Measurements from ENCODE around the gene MYMX.
"Not testable (repeated sequence)": the region's sequence is repeated elsewhere in the genome, so short reads cannot be mapped to it uniquely, and the experiment has no call there.

The MYMX gene

DNA sequence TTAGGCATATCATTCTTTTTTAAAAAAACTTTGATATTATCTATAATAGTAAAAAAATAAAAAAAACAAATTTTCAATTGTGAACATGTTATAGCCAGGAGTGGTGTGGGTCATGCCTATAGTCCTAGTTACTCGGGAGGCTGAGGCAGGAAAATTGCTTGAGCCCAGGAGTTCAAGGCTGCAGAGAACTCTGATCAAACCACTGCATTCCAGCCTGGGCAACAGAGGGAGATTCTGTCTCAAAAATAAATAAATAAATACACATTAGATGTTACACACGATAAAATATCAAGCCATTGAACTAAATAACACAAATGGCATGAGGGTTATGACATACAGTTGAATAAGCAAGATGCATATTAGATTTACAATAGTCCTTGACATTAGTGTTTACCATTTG lies 27.9 kb upstream of the MYMX start:
- no peak for DNase-seq

DNA sequence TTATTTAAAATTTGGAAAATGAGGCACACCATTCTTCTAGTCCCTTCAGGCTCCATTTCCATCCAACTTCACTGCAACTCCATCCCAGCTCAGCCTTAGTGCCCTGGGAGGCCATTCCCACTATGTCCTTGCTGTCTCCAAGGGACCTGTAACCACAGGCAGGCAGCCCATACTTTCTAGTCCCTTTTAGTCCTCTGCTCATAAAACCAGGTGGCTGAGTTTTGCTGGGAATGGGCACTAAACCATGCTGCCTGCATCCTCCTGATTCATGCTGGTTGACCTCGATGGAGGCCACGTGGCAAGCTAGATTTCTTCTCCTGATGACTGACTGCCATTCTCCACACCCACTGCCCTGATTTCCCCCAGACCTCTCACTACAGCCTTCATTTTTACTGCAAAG lies 27.5 kb upstream of the MYMX start:
- no peak for DNase-seq

DNA sequence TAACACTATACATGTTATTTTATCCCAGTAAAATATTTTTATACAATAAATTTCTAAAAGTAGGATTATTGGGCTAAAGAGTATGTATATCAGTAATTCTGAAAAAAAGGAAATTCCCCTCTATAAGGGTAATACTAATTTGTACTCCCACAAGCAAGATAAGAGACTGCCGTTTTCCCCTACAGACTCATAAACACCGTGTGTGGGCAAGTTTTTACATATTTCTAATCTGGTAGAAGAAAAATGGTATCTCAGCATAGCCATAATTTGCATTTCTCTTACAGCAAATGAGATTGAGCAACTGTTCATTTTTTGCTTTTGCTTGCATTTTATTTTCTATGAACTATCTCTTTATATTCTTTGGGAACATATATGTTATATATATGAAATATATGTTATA lies 26.0 kb upstream of the MYMX start:
- no peak for DNase-seq

DNA sequence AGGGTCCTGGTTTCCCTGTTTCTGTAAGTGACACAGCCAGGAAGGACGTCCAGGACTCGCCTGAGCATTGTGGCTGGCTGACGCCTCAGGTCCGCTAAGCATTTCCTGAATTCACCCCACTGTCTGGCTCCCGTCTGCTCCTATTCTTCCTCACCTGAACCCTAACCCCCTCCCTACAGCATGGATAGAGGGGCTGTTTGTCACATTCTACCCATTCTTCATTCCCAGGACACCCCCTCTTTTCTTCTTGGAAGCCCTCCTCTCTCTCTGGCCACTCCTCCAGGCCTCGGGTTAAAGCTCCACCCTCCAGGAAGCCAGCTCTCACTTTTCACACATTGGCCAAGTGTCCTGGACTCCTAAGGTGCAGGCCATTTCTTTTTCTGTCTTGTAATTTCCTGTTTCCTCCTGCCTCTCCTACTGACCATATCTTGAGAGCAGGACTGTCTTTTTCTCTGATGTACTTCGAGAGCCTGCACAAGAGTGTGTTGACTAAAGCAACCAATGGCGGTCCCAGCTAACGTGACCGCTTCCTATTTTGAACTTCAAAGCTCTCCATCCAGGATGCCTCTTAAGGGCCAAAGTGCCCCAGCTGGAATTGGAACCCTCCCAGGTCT lies 24.2 kb upstream of the MYMX start:
- no peak for DNase-seq

DNA sequence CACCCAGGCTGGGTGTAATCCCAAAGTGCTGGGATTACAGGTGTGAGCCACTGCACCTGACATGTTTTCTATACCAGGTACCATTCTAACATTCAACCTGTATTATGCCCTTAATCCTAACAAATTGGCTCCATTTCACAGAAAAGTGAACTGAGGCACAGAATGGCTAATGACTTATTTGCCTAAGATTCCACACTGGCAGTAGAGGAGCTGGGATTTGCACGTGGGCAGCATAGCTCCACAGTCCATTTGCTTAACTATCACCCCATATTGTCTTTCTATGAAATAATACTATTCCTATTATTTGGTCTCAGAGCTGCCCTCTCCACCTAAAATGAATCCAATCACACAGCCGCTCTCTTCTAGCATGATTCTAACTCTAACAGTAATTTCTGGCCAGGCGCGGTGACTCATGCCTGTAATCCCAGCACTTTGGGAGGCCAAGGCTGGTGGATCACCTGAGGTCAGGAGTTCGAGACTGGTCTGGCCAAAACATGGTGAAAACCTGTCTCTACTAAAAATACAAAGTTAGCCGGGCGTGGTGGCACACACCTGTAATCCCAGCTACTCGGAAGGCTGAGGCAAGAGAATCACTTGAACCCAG lies 23.3 kb upstream of the MYMX start:
- no peak for DNase-seq

- no peak for DNase-seq
Measured at GRCh38 chr6:44194326-44194725, 22.4 kb upstream of the MYMX start.

- DNase-seq = not testable (repeated sequence)
Measured at GRCh38 chr6:44196351-44196750, 20.4 kb upstream of the MYMX start.

- DNase-seq = no peak
Measured at GRCh38 chr6:44198684-44199083, 18.0 kb upstream of the MYMX start.

GRCh38 chr6:44199883-44200282 lies 16.8 kb upstream of the MYMX start:
- DNase-seq = no peak

DNA sequence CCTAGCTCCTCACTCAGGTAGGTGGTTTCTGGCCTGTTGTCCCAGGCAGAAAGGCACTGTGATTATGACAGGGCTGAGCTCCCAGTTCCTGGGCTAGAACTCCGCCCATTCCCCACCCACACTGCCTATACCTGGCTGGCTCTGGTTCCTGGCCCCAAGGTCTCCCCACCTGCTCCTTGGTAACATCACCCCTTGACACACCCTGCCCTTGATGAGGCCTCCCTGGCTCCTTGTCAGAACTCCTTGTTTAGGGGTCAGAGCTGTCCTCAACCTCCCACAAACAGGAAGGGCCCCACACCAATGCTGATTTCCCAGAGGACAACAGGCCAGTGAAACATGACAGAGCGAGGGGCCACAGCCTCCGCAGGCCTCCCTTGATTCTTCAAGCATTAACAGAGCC lies 15.5 kb upstream of the MYMX start:
- DNase-seq = no peak

DNA sequence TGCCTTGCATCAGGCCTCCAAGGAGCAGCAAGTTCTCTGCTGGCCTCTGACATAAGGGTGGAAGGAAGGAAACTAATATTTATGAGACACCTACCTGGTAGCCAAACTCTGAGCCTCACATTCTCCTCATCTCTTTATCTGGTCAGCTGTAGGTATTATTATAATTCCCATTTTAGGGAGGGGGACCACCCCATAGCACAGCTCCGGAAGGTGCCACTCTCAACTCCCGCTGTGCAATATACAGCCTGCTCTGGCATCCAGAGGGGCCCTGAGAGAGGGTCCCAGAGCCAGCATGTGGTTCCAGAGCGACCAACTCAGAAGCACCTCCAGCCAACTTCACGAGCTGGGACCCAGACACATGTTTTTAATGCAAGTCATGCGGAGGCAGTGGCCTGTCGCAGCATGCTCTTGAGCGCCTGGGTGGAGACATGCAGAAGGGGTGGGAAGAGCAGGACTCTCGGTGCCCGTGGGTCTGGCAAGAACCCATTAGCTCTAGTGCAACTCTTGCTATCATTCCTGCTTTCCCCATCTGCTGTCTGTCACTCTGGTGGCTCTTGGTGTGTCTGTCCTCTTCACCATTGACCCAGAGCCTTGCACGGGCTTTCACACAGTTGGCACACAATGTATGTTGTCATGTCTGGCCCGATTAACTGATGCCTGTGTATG lies 15.0 kb upstream of the MYMX start:
- no peak for DNase-seq

DNA sequence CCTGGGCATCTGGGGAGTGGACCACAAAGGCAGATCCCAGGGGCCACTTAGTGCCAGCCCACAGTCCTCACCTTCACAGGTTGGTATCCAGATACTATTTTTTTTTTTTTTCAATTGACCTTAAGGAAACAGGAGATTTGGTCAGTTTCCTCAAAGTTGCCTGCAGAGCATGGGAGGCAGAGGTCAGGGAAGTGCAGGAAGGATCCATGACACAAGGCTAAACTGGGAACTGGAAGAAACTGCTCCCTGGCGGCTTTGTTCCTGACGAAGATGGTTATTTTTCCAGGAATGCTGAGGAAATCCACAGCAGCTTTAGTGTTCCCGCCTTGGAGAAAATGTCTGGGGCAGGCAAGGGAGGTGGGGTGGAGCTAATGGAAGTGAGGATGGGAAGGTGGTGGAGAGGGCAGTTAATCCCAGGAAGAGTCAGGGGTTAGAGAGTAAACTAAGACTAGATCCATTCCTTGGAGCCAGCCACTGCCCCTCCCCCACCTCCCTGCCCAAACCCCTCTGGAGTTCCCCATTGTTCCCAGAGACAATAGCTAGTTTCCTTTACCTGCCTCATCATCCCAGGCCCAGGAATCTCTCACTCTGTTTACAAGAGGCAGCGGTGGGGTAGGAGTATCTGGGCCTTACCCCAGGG lies 14.3 kb upstream of the MYMX start:
- no peak for DNase-seq

DNA sequence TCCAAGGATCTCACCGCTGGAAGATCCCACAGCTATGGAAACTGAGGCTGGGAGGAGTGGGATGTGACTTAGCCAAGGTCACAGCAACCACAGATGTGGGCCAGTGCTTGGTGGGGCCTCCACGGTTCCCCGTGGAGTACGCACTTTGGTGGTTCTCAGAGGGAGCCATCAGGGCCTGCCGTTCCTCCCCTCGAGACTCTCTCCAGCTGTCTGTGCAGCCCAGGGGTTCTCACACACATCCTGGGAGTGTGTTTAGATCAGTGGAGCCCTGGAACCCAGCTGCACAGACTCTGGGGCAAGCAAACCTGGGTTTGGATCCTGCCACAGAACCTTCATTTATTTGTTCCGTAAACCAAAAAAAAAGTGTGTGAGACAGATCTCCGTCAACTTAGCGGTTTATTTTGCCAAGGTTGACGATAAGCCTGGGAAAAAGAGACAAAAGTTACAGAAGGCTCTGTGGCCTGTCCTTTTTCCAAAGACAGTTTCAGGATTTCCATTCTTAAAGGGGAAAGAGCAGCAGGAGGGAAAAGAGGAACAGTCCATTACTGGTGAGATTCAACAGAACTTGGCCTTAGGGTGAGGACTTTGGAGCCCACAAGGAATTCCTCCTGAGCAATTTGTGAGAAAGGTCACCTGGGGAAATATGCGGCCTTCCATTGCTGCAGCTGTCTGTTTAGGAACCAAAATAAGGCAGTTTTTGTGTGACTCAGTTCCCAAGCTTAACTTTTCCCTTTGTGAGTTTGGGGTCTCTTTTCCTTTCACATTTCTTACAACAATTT lies 13.6 kb upstream of the MYMX start:
- DNase-seq = no peak

DNA sequence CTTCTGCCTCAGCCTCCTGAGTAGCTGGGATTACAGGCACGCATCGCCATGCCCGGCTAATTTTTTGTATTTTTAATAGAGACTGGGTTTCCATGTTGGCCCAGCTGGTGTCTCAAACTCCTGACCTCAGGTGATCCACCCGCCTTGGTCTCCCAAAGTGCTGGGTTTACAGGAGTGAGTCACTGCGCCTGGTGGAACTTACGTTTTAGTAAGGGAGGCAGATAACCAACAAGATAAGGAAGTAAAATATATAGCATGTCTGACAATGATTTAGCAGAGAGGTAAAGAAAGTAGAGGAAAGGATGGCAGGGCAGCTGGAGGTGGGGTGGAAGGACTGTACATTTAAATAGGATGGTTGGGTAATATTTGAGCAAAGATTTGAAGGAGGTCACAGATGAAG lies 12.8 kb upstream of the MYMX start:
- DNase-seq = no peak

- DNase-seq = no peak
Measured at GRCh38 chr6:44207966-44208365, 8.8 kb upstream of the MYMX start.

DNA sequence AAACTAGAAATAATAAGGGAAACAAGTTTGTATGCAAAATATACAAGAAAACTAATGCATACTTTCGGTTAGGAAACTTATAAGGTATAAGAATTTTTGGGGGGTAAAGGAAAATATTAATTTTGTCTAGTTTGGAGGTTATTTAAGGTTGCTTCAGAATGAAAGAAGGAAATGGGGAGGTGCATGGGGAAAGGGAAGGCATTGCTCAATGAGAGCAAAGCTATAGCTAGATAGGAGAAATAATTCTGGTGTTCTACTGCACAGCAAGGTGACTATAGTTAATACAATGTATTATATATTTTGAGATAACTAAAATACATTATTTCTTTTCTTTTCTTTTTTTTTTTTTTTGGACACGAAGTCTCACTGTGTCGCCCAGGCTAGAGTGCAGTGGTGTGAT lies 5.4 kb upstream of the MYMX start:
- no peak for DNase-seq

DNA sequence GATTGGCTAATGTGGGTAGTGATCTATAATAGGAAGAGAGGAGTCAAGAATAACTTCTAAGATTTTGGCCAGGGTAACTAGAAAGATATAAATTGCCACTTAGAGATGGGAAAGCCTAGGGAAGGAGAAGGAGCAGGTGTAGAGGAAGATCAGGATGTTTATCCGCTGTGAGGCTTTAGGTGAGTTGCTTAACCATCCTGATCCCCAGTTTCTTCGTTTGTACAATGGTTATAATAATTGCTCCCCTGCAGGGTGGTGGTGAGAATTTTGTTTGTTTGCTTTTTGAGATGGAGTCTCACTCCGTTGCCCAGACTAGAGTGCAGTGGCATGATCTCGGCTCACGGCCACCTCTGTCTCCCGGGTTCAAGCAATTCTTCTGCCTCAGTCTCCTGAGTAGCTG lies 2.4 kb upstream of the MYMX start:
- no peak for DNase-seq

GRCh38 chr6:44217332-44218143 lies 812 bp downstream of the MYMX start:
- no peak for DNase-seq

DNA sequence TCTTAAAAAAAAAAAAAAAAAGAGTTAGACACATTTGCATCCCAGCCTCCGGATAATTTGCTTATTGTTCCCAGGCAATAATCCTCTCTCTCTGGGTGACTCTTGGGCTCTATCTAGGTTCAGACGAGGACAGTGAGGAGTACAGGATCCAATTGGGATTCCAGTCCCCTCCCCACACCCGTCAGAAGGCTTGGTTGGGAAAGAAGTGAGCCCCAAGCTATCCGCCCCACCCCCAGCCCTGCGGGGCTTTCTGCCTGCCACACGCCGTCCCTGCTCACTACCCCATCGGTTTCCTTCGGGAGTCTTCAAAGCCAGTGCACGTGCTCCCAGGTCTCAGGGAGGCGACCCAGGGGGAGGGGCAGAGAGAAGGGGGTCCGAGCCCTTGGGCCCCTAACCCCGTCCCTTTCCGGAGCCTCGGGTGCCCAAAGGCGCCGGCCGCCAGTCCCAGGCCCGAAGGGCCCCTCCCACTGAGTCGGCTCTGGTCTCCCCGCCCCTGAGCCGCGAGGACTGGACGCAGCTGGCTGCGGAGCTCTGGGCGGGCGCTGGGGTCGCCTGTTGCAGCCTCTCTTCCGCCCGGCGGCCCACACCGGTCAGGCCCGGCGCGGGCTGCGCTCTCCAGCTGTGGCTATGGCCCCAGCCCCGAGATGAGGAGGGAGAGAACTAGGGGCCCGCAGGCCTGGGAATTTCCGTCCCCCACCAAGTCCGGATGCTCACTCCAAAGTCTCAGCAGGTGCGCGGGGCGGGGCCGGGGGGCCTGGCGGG lies 2.5 kb downstream of the MYMX start:
- peak; percentile 71 for DNase-seq

GRCh38 chr6:44219815-44220784 lies 3.4 kb downstream of the MYMX start:
- DNase-seq = no peak

GRCh38 chr6:44220913-44221290 lies 4.2 kb downstream of the MYMX start:
- no peak for DNase-seq
